H1 (cell line): ENCODE data around the gene SLC7A6OS. TPM values are rescaled to one million over a fixed set of nuclear protein-coding genes. Genes with fewer than 3 reads are reported as not detected.

Experiments used
- ATF2 ChIP-seq: IDR thresholded peaks from 2 replicates; pipeline ENCODE4 v1.6.1; 2012; ENCODE audit warnings: low read length, inconsistent platforms
- GABPA ChIP-seq: IDR thresholded peaks from 2 replicates; pipeline ENCODE4 v1.6.1; 2011; ENCODE audit warnings: mild to moderate bottlenecking, low read length, moderate library complexity, borderline replicate concordance; ENCODE audit not compliant: insufficient read depth
- HDAC2 ChIP-seq, 2 experiments: fragments of 300-600 bp in 1 of 2; sonication (generic) in 1 of 2; IDR thresholded peaks; 2 replicates each; pipeline ENCODE4 v1.6.1; 2011 to 2012; ENCODE audit warnings: low read depth in 2 of 2, low read length in 2 of 2, mild to moderate bottlenecking in 2 of 2, moderate library complexity in 2 of 2, borderline replicate concordance in 1 of 2, inconsistent platforms in 1 of 2
- NRF1 ChIP-seq: IDR thresholded peaks from 2 replicates; pipeline ENCODE4 v1.6.1; 2011; ENCODE audit warnings: mild to moderate bottlenecking, low read depth, low read length, improper control_type of control experiment
- POLR2AphosphoS5 ChIP-seq: IDR thresholded peaks from 2 replicates; pipeline ENCODE4 v1.6.1; 2011; ENCODE audit warnings: low read depth, low read length
- RNF2 ChIP-seq: fragments of 200-900, 300-1000 bp; sonication (generic); IDR thresholded peaks from 2 replicates; pipeline ENCODE4 v1.7.1; 2016; ENCODE audit warnings: borderline replicate concordance, low read depth, mild to moderate bottlenecking, antibody characterized with exemption, low read length; ENCODE audit not compliant: poor library complexity, severe bottlenecking; ENCODE audit errors: missing control alignments
- polyA plus RNA-seq, 7 experiments: library from polyadenylated mRNA; depleted of rRNA in 3 of 7; stranded (reverse) in 5 of 7; unstranded in 2 of 7; fragments of >200 nt in 5 of 7; fragments of 200-250 nt in 2 of 7; gene quantifications; 1 replicate in 5 of 7; 2 replicates in 1 of 7; 4 replicates in 1 of 7; pipeline versions ENCODE4 v1.2.1 to v1.2.3, GENCODE V29; 2011 to 2013; ENCODE audit warnings: missing spikeins in 2 of 7, mixed read lengths in 2 of 7
- total RNA-seq: library from RNA; stranded (reverse); fragmentation: NEBNext Ultra II Directional; extraction: Animal tissue kit (Norgen Biotek cat#: 25700); gene quantifications from 2 replicates; pipeline ENCODE4 v1.2.1, GENCODE V29; 2021
- TF ChIP-seq, protein P1 (sequence below): fragments of 300-600 bp; sonication (generic); IDR thresholded peaks from 2 replicates; pipeline ENCODE4 v1.7.1; 2012; ENCODE audit warnings: low read length, moderate library complexity, mild to moderate bottlenecking, inconsistent platforms; ENCODE audit not compliant: insufficient replicate concordance

The SLC7A6OS gene
- total and polyA plus RNA-seq, 2 of the 8 experiments (the other 6 are each of a cell fraction or from before 2014, with no cell fraction given) = 7.3 to 21.3 TPM

GRCh38 chr16:68255712-68256111 is 55.0 kb downstream of the SLC7A6OS start (continued):
- TF ChIP-seq, protein P1, sequence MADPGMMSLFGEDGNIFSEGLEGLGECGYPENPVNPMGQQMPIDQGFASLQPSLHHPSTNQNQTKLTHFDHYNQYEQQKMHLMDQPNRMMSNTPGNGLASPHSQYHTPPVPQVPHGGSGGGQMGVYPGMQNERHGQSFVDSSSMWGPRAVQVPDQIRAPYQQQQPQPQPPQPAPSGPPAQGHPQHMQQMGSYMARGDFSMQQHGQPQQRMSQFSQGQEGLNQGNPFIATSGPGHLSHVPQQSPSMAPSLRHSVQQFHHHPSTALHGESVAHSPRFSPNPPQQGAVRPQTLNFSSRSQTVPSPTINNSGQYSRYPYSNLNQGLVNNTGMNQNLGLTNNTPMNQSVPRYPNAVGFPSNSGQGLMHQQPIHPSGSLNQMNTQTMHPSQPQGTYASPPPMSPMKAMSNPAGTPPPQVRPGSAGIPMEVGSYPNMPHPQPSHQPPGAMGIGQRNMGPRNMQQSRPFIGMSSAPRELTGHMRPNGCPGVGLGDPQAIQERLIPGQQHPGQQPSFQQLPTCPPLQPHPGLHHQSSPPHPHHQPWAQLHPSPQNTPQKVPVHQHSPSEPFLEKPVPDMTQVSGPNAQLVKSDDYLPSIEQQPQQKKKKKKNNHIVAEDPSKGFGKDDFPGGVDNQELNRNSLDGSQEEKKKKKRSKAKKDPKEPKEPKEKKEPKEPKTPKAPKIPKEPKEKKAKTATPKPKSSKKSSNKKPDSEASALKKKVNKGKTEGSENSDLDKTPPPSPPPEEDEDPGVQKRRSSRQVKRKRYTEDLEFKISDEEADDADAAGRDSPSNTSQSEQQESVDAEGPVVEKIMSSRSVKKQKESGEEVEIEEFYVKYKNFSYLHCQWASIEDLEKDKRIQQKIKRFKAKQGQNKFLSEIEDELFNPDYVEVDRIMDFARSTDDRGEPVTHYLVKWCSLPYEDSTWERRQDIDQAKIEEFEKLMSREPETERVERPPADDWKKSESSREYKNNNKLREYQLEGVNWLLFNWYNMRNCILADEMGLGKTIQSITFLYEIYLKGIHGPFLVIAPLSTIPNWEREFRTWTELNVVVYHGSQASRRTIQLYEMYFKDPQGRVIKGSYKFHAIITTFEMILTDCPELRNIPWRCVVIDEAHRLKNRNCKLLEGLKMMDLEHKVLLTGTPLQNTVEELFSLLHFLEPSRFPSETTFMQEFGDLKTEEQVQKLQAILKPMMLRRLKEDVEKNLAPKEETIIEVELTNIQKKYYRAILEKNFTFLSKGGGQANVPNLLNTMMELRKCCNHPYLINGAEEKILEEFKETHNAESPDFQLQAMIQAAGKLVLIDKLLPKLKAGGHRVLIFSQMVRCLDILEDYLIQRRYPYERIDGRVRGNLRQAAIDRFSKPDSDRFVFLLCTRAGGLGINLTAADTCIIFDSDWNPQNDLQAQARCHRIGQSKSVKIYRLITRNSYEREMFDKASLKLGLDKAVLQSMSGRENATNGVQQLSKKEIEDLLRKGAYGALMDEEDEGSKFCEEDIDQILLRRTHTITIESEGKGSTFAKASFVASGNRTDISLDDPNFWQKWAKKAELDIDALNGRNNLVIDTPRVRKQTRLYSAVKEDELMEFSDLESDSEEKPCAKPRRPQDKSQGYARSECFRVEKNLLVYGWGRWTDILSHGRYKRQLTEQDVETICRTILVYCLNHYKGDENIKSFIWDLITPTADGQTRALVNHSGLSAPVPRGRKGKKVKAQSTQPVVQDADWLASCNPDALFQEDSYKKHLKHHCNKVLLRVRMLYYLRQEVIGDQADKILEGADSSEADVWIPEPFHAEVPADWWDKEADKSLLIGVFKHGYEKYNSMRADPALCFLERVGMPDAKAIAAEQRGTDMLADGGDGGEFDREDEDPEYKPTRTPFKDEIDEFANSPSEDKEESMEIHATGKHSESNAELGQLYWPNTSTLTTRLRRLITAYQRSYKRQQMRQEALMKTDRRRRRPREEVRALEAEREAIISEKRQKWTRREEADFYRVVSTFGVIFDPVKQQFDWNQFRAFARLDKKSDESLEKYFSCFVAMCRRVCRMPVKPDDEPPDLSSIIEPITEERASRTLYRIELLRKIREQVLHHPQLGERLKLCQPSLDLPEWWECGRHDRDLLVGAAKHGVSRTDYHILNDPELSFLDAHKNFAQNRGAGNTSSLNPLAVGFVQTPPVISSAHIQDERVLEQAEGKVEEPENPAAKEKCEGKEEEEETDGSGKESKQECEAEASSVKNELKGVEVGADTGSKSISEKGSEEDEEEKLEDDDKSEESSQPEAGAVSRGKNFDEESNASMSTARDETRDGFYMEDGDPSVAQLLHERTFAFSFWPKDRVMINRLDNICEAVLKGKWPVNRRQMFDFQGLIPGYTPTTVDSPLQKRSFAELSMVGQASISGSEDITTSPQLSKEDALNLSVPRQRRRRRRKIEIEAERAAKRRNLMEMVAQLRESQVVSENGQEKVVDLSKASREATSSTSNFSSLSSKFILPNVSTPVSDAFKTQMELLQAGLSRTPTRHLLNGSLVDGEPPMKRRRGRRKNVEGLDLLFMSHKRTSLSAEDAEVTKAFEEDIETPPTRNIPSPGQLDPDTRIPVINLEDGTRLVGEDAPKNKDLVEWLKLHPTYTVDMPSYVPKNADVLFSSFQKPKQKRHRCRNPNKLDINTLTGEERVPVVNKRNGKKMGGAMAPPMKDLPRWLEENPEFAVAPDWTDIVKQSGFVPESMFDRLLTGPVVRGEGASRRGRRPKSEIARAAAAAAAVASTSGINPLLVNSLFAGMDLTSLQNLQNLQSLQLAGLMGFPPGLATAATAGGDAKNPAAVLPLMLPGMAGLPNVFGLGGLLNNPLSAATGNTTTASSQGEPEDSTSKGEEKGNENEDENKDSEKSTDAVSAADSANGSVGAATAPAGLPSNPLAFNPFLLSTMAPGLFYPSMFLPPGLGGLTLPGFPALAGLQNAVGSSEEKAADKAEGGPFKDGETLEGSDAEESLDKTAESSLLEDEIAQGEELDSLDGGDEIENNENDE = no peak
- TF ChIP-seq GABPA (no peak), POLR2AphosphoS5 (no peak), ATF2 (no peak), NRF1 (no peak), HDAC2 (IDR thresholded peaks at IDR 0.05; ENCODE audit: borderline replicate concordance in 1 of 2, low read depth in 2 of 2, low read length in 2 of 2) (no peak), RNF2 (no peak)
